Type B pancreatic cell (in vitro differentiated cells): ENCODE data around the gene SDCBP2. TPM values are rescaled to one million over a fixed set of nuclear protein-coding genes. Genes with fewer than 3 reads are reported as not detected.

ENCODE experiments used
- DNase-seq: peaks from one replicate; pipeline ENCODE4 v3.0.0; 2021; ENCODE audit warnings: mixed read lengths; ENCODE audit not compliant: unreplicated experiment; ENCODE audit errors: extremely low spot score
- H3K27ac Mint-ChIP-seq: 2 replicates; pipeline ENCODE4 v1.8.0; 2021; ENCODE audit warnings: mild to moderate bottlenecking, mixed read lengths
- H3K27me3 Mint-ChIP-seq: 2 replicates; pipeline ENCODE4 v1.8.0; 2021; ENCODE audit warnings: mixed read lengths
- H3K36me3 Mint-ChIP-seq: 2 replicates; pipeline ENCODE4 v1.8.0; 2021; ENCODE audit warnings: mixed read lengths
- H3K4me1 Mint-ChIP-seq: one replicate; pipeline ENCODE4 v1.8.0; 2021; ENCODE audit warnings: mixed read lengths; ENCODE audit not compliant: unreplicated experiment
- H3K4me3 Mint-ChIP-seq: 2 replicates; pipeline ENCODE4 v1.8.0; 2021; ENCODE audit warnings: mild to moderate bottlenecking, mixed read lengths
- H3K9me3 Mint-ChIP-seq: 2 replicates; pipeline ENCODE4 v1.8.0; 2021; ENCODE audit warnings: mixed read lengths
- total RNA-seq: library from RNA; stranded (reverse); gene quantifications from 2 replicates; pipeline ENCODE4 v1.2.1, GENCODE V29; 2021; ENCODE audit warnings: low replicate concordance
- TF ChIP-seq, protein P1 (sequence below): fragments of 200-600 bp; sonication (generic); conservative IDR thresholded peaks from 2 replicates; pipeline ENCODE4 v1.5.0; 2021; ENCODE audit warnings: antibody characterized with exemption, mild to moderate bottlenecking

SDCBP2 gene
- total RNA-seq, 1 donor from 2014 or later, result 4.9 TPM

DNA sequence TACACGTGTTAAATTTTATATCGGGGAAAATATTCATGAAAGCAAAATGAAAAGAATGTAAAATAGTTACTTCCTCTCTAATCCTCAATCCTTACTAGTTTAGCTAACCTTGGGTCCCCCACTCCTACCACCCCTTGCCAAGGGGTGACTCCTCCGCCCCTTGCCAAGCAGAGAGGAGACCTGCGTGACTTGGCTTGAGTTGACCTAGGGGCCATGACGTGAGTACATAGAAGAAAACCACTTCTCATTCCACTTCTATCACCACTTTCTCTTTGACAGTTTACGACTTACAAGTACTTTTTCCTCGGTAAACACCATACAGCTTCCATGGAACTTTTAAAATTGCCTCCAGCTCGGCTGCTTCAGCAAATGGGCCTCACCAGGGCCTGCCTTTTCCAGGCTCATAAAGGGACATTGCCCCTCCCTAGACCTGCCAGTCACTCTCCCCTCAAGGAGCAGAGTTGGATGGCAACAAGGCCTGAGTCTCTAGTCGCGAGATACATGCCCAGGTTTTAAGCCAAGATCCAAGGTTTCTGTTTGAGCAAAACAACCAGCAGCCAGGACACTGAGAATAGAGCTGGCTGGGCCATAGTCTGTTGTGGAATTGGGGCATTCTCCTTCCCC lies 29.9 kb downstream of the SDCBP2 start:
- no peak overlapping the region for H3K4me3 Mint-ChIP-seq
- H3K27ac Mint-ChIP-seq, result no peak overlapping the region
- DNase-seq, result no peak
- H3K36me3 Mint-ChIP-seq, result no peaks in the 10 kb centered on the region
- no peaks in the 10 kb centered on the region for H3K4me1 Mint-ChIP-seq
- TF ChIP-seq, protein P1, sequence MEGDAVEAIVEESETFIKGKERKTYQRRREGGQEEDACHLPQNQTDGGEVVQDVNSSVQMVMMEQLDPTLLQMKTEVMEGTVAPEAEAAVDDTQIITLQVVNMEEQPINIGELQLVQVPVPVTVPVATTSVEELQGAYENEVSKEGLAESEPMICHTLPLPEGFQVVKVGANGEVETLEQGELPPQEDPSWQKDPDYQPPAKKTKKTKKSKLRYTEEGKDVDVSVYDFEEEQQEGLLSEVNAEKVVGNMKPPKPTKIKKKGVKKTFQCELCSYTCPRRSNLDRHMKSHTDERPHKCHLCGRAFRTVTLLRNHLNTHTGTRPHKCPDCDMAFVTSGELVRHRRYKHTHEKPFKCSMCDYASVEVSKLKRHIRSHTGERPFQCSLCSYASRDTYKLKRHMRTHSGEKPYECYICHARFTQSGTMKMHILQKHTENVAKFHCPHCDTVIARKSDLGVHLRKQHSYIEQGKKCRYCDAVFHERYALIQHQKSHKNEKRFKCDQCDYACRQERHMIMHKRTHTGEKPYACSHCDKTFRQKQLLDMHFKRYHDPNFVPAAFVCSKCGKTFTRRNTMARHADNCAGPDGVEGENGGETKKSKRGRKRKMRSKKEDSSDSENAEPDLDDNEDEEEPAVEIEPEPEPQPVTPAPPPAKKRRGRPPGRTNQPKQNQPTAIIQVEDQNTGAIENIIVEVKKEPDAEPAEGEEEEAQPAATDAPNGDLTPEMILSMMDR, result no peak
- no peaks in the 10 kb centered on the region for H3K27me3 Mint-ChIP-seq
- H3K9me3 Mint-ChIP-seq, result no peaks in the 10 kb centered on the region

DNA sequence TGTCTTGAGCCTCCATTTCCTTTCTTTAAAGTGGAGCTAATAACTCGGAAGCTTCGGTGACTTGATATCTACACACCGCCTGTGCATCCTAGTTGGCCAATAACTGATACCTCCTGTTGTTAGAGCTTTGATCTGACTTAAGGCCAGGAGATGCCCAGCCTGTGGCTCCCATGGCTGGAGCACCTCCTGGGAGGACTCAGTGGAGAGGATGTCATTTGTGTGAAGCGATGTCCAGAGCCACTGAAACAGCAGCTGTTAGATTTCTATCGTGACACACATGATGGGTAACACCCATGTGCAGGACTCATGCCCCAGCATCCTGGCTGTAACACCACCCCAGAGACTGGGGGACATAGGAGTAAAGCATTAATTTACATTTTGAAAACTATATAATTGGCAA lies 30.8 kb downstream of the SDCBP2 start:
- H3K36me3 Mint-ChIP-seq, result no peaks in the 10 kb centered on the region
- H3K27me3 Mint-ChIP-seq, result no peaks in the 10 kb centered on the region
- no peaks in the 10 kb centered on the region for H3K4me1 Mint-ChIP-seq
- H3K27ac Mint-ChIP-seq, result no peak overlapping the region
- H3K9me3 Mint-ChIP-seq, result no peaks in the 10 kb centered on the region
- H3K4me3 Mint-ChIP-seq, result no peak overlapping the region
- TF ChIP-seq, protein P1, result no peak
- DNase-seq, result no peak

DNA sequence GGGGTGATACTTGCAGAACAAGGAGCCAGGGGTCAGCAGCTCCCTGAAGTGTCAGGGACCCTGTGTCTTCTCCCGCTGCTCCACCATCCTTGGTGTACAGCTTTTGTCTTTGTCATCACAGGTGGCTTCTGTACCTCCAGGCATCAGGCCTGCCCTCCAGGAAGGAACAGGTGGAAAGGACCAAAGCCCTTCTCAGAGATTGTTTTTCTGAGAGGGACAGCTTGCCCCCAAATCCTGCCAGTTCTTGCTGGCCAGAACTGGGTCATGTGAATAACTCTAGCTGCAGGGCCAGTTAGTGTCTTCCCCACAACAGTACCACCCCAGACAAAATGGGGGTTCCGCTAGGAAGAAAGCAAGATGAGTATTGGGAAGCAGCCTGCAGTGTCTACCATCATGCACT lies 31.5 kb downstream of the SDCBP2 start:
- Mint-ChIP-seq H3K4me3 (no peak overlapping the region), H3K27me3 (no peaks in the 10 kb centered on the region), H3K9me3 (no peaks in the 10 kb centered on the region), H3K4me1 (no peaks in the 10 kb centered on the region), H3K36me3 (no peaks in the 10 kb centered on the region), H3K27ac (no peak overlapping the region)
- DNase-seq, result no peak
- TF ChIP-seq, protein P1, result no peak

DNA sequence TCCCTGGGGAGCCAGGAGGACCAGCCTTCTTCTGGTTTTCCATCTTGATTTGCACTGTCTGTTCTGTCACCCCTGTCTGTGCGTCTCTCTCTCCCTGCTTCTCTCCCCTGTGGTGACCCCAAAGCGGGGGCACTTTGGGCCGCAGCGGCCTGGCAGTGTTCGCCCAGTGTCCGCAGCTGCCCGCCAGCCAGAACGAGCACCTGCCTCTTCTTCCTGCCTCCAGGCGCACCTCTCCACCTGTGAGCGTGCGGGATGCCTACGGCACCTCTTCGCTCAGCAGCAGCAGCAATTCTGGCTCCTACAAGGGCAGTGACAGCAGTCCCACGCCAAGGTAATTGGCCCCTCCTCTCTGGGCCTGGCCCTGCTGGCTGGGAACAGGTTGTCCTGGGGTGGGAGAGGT lies 32.0 kb downstream of the SDCBP2 start:
- H3K4me1 Mint-ChIP-seq, result no peaks in the 10 kb centered on the region
- no peak overlapping the region for H3K27ac Mint-ChIP-seq
- H3K9me3 Mint-ChIP-seq, result no peaks in the 10 kb centered on the region
- no peak for DNase-seq
- no peaks in the 10 kb centered on the region for H3K27me3 Mint-ChIP-seq
- no peak overlapping the region for H3K4me3 Mint-ChIP-seq
- H3K36me3 Mint-ChIP-seq, result no peaks in the 10 kb centered on the region
- TF ChIP-seq, protein P1, result no peak

DNA sequence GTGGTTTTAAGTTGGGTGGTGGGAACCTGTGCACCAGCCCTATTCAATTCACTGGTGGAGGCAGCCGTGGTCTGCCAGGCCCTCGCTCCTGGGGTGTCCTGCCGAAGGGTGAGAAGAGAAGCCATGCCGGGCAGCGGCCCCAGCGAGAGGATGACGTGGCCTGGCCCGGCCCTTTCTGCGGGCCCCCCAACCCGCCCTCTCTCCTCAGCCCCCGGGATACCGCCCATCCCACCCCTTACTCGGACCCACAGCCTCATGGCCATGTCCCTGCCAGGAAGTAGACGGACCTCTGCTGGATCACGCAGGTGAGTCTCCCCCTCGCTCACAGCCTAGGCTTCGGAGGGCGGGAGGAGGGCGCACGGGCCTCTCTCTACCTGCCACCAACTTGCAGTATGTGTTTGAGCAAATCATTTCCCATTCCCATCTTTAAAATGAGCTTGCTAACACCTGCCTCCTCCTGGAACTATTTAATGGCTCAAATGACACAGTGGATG lies 32.8 kb downstream of the SDCBP2 start:
- H3K27me3 Mint-ChIP-seq, result no peaks in the 10 kb centered on the region
- no peaks in the 10 kb centered on the region for H3K4me1 Mint-ChIP-seq
- no peak overlapping the region for H3K27ac Mint-ChIP-seq
- no peak for DNase-seq
- TF ChIP-seq, protein P1, result no peak
- no peaks in the 10 kb centered on the region for H3K9me3 Mint-ChIP-seq
- no peaks in the 10 kb centered on the region for H3K36me3 Mint-ChIP-seq
- H3K4me3 Mint-ChIP-seq, result no peak overlapping the region
